ENCODE data around the gene ZGRF1. TPM values are rescaled to one million over a fixed set of nuclear protein-coding genes. Genes with fewer than 3 reads are reported as not detected.
A peak's percentile ranks its signal among the peaks of the same experiment; 100 is the strongest.
"Not testable (repeated sequence)": the region's sequence is repeated elsewhere in the genome, so short reads cannot be mapped to it uniquely, and the experiment has no call there.

Gene ZGRF1
- total RNA-seq, 1 donor from 2014 or later = 31.8 TPM

DNA sequence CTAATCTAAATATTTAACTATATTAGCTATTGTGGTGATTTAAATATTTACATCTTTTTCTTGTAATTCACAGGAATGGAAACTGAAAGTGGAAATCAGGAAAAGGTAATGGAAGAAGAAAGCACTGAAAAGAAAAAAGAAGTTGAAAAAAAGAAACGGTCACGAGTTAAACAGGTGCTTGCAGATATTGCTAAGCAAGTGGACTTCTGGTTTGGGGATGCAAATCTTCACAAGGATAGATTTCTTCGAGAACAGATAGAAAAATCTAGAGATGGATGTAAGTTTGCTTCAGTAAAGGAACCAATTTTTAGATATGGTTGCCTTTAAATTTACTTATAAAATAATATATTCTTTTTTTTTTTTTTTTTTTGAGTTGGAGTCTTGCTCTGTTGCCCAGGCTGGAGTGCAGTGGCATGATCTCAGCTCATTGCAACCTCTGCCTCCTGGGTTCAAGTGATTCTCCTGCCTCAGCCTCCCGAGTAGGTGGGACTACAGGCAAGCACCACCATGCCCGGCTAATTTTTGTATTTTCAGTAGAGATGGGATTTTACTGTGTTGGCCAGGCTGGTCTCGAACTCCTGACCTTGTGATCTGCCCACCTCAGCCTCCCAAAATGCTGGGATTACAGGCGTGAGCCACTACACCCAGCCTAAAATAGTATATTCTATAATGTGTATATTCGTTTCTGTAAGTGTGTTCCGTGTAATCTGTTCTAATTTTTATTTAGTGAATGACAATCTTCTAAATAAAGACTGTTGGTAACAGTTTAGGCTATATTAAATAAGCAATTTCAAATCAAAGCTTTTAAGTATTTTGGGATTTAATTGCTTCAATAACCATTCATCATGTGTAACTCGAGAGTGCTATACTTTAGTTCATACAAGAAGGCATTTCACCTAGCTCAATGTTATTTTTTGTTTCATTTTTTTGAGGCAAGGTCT is 8.2 kb upstream of the ZGRF1 start:
- FAIRE-seq; DNase-seq (ENCODE audit: low spot score in 2 of 2): not testable (repeated sequence)

- FAIRE-seq = no peak
- DNase-seq (ENCODE audit: low spot score in 2 of 2) = no peak
These were observed 5.8 kb upstream of the ZGRF1 start for GRCh38 chr4:112642526-112642925.

DNA sequence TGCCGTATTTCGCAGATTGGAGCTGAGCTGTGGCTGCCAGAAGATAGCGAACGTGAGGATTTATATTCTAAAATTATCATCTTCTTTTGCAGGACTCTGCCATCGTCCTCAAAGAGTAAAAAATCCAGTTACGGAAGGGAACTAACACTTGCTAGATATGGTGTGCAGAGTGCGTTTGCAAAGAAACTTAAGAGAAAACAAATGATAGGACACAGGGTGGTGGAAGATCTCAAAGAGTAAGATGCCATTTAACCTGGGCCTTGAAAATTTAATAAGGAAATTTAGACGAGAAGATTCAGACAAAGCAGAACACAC is 800 bp upstream of the ZGRF1 start:
- FAIRE-seq (no peak), DNase-seq (ENCODE audit: low spot score in 2 of 2) (peak in 1 of 2 donors; percentile 8)

- FAIRE-seq = peak; percentile 39
- DNase-seq (ENCODE audit: low spot score in 2 of 2) = peak in 1 of 2 donors; percentile 13
These were observed 3.1 kb downstream of the ZGRF1 start for GRCh38 chr4:112633477-112634235.

- FAIRE-seq = no peak
- no peak for DNase-seq (ENCODE audit: low spot score in 2 of 2)
These were observed 10.5 kb downstream of the ZGRF1 start for GRCh38 chr4:112626228-112626627.

DNA sequence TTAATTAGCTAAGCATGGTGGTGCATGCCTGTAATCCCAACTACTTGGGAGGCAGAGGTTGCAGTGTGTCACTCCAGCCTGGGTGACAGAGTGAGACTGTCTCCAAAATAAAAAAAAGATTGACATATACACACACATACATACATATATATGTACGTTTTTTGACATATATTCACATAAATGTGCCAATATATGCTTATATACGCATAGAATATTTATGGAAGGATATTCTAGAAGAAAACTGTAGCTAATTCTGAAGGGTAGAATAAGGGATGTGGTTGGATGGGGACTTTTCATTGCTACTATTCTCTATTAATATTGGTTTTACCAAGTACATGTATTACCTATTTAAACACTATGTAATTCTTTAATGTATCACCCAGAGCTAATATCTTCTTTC is 19.7 kb downstream of the ZGRF1 start:
- no peak for FAIRE-seq
- no peak for DNase-seq (ENCODE audit: low spot score in 2 of 2)

DNA sequence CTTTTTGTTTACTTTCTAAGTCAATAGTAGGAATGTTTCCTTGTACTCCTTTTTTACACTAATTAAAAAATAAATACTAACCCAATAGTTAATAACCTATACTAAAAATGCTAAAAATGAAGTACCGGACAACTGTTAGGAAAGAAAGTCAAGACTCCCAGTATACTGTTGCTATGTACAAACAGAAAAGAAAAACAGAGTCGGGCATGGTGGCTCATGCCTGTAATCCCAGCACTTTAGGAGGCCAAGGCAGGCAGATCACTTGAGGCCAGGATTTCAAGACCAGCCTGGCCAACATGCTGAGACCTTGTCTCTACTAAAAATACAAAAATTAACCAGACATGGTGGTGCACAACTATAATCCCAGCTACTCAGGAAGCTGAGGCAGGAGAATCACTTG is 23.9 kb downstream of the ZGRF1 start:
- not testable (repeated sequence) for FAIRE-seq; DNase-seq (ENCODE audit: low spot score in 2 of 2)

DNA sequence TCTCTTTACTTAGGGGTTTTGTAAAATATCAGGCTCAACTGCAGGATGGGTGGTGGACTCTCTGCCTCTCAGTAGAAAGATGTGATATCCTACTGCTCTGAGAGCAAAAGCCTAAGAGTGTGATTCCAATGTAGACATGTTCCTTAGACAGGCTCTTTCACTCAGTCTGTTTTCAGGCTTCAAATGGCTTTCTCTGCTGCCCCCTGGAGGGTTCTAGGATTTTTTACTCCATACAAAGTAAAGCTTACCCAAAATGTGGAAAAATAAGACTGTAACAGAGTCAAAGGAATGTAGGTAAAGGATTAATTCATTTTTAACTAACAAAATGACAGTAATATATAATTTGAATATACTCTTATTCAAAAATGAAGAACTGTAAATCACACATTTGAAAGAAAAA is 32.1 kb downstream of the ZGRF1 start:
- peak; percentile 24 to 57 for DNase-seq (ENCODE audit: low spot score in 2 of 2)
- FAIRE-seq = peak; percentile 87

GRCh38 chr4:112594993-112595392 is 41.7 kb downstream of the ZGRF1 start:
- no peak for DNase-seq (ENCODE audit: low spot score in 2 of 2)

GRCh38 chr4:112593438-112594133 is 43.1 kb downstream of the ZGRF1 start:
- DNase-seq (ENCODE audit: low spot score in 2 of 2) = no peak
- FAIRE-seq = no peak

More at GRCh38 chr4:112594993-112595392, 41.7 kb downstream of the ZGRF1 start:
- FAIRE-seq = no peak

- FAIRE-seq = no peak
- DNase-seq (ENCODE audit: low spot score in 2 of 2) = no peak
These were observed 44.0 kb downstream of the ZGRF1 start for GRCh38 chr4:112592717-112593116.

- FAIRE-seq (no peak), DNase-seq (ENCODE audit: low spot score in 2 of 2) (no peak)
These were observed 45.1 kb downstream of the ZGRF1 start for GRCh38 chr4:112591593-112591992.

DNA sequence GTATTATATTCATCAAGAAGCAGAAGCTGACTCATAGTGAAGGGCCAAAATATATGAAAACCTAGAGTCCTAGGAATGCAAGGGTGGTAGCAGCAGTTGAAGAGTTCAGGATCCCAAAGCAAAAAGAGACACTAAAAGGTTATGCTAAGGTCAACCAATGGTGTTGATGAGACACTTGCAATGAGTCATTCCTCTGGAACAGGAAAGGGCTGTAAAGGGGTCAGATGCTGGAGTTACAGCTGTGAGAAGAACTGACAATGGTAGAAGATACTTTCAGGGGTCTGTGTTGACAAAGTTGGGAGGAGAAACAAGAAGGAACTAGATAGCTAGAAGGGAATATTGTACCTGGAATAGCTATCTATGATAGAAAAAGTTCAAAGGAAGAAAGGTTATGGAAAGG is 47.5 kb downstream of the ZGRF1 start:
- FAIRE-seq = no peak
- no peak for DNase-seq (ENCODE audit: low spot score in 2 of 2)

DNA sequence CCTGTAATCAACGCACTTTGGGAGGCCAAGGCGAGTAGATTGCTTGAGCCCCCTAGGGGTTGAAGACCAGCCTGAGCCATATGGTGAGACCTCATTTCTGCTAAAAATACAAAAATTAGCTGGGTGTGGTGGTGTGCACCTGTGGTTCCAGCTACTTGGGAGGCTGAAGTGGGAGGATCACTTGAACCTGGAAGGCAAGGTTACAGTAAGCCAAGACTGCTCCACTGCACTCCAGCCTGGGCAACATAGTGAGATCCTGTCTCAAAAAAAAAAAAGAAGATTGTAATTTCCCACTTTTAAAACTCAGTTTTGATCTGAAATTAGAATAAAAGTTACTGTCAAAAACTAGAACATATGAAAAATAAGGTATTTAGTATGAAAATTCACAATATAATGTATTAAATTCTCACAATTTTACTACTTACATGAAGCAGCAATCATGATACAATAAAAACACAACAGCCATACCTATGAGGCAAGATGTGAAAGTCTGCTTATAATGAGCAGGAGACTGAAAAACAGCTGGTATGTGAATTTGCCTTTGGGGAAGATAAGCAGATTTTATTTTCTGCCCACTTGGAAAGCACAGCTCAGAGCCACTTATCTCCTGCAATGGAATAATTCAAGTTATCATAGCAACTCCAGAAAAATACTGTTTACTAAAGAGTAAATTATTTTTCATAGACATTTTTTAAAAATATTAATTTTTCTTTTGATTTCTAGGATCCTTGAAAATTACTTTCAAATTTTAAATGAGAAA is 50.6 kb downstream of the ZGRF1 start:
- FAIRE-seq (no peak), DNase-seq (ENCODE audit: low spot score in 2 of 2) (no peak)

DNA sequence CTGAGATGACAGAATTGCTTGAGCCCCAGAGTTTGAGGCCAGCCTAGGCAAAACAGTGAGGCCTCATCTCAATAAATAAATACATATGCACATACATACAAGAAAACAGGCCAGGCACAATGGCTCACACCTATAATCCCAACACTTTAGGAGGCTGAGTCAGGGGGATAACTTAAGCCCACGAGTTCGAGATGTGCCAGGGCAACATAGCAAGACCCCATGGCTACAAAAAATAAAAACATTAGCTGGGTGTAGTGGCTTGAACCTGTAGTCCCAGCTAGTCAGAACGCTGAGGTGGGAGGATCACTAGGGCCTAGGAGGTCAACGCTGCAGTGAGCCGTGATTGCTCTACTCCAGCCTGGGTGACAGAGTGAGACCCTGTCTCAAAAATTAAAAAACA is 69.2 kb downstream of the ZGRF1 start:
- FAIRE-seq (no peak), DNase-seq (ENCODE audit: low spot score in 2 of 2) (no peak)

GRCh38 chr4:112564706-112565270 is 71.9 kb downstream of the ZGRF1 start:
- no peak for DNase-seq (ENCODE audit: low spot score in 2 of 2)
- FAIRE-seq = no peak

- DNase-seq (ENCODE audit: low spot score in 2 of 2) = no peak
- no peak for FAIRE-seq
These were observed 73.1 kb downstream of the ZGRF1 start for GRCh38 chr4:112563431-112564200.

GRCh38 chr4:112562254-112562879 is 74.3 kb downstream of the ZGRF1 start:
- FAIRE-seq (no peak), DNase-seq (ENCODE audit: low spot score in 2 of 2) (no peak)

DNA sequence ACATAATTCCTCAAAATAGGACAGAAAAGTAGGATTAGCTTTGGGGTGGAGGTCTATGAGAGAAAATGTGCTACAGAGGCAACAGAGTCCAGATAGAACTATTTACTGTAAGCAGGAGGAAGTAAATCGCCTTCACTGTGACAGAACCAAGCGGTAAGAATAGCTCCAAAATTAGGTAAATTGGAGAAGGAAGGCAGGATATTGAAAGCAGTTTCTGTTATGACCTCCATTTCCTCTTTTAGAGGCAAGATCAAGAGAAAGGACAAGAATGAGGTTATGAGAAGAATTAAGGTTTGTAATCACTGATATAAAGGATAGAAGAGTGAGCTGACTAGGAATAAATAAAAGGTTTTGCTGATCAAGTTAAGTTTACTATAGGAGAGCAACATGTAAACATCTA is 76.6 kb downstream of the ZGRF1 start:
- no peak for FAIRE-seq
- no peak for DNase-seq (ENCODE audit: low spot score in 2 of 2)

Data from frontal cortex (tissue), 4 donors.